Endothelial cell (in vitro differentiated cells): ENCODE measurements around the gene ZNF697. TPM values are rescaled to one million over a fixed set of nuclear protein-coding genes. Genes with fewer than 3 reads are reported as not detected.

Experiments
- DNase-seq: peaks from one replicate; pipeline ENCODE4 v3.0.0; 2021; ENCODE audit warnings: low spot score
- H3K27ac Mint-ChIP-seq: one replicate; pipeline ENCODE4 v1.8.0; 2021; ENCODE audit warnings: mixed read lengths, inconsistent platforms; ENCODE audit not compliant: unreplicated experiment
- H3K27me3 Mint-ChIP-seq: one replicate; pipeline ENCODE4 v1.8.0; 2021; ENCODE audit warnings: mild to moderate bottlenecking, moderate library complexity, mixed read lengths, inconsistent platforms; ENCODE audit not compliant: unreplicated experiment
- H3K36me3 Mint-ChIP-seq: one replicate; pipeline ENCODE4 v1.8.0; 2021; ENCODE audit warnings: mild to moderate bottlenecking, low read depth, mixed read lengths, inconsistent platforms; ENCODE audit not compliant: unreplicated experiment
- H3K4me1 Mint-ChIP-seq: one replicate; pipeline ENCODE4 v1.8.0; 2021; ENCODE audit warnings: mild to moderate bottlenecking, mixed read lengths, inconsistent platforms; ENCODE audit not compliant: unreplicated experiment
- H3K4me3 Mint-ChIP-seq: one replicate; pipeline ENCODE4 v1.8.0; 2021; ENCODE audit warnings: mild to moderate bottlenecking, mixed read lengths, inconsistent platforms; ENCODE audit not compliant: unreplicated experiment
- H3K9me3 Mint-ChIP-seq: one replicate; pipeline ENCODE4 v1.8.0; 2021; ENCODE audit warnings: mixed read lengths, inconsistent platforms; ENCODE audit not compliant: unreplicated experiment
- CTCF ChIP-seq: fragments of 200-600 bp; sonication (generic); IDR thresholded peaks from one replicate; pipeline ENCODE4 v1.5.0; 2021; ENCODE audit warnings: antibody characterized with exemption; ENCODE audit not compliant: unreplicated experiment
- total RNA-seq: library from RNA; stranded (reverse); fragmentation: NEBNext Ultra II Directional; extraction: Animal tissue kit (Norgen Biotek cat#: 25700); gene quantifications from one replicate; pipeline ENCODE4 v1.2.1, GENCODE V29; 2021; ENCODE audit not compliant: unreplicated experiment

The ZNF697 gene
- total RNA-seq, 1 donor from 2014 or later, result 13.3 TPM

DNA sequence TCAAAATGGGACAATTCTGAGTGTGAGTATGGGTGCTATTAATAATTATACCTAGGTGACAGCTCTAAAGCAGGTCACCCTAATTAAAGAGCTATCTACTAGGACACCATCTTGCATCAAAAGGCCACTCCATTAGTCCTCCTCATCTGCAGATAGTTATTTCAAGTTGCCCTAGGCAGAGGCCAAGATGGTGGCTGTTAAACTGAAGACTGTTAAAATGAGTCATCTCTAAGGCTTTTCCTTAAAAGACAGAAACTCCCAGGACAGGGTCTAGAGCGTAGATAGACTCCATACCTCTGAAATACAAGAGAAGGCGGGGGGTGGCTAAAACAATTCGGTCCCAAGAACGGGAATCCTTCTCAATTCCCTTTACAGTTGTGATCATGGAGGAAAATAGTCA is 4.5 kb upstream of the ZNF697 start:
- no peak for TF ChIP-seq CTCF
- H3K4me1 Mint-ChIP-seq, result peaks cover 27% of the 10 kb centered on the region

GRCh38 chr1:119651641-119652040 is 3.6 kb upstream of the ZNF697 start:
- peaks cover 4% of the 10 kb centered on the region for H3K27me3 Mint-ChIP-seq
- no peak for TF ChIP-seq CTCF
- peaks cover 31% of the 10 kb centered on the region for H3K4me1 Mint-ChIP-seq
- no peak overlapping the region for H3K4me3 Mint-ChIP-seq
- no peak overlapping the region for H3K27ac Mint-ChIP-seq
- no peaks in the 10 kb centered on the region for H3K9me3 Mint-ChIP-seq
- no peak for DNase-seq
- peaks cover 4% of the 10 kb centered on the region for H3K36me3 Mint-ChIP-seq

More for the DNA sequence above, 4.5 kb upstream of the ZNF697 start:
- Mint-ChIP-seq H3K27me3 (peaks cover 1% of the 10 kb centered on the region), H3K36me3 (peaks cover 3% of the 10 kb centered on the region), H3K27ac (no peak overlapping the region), H3K9me3 (no peaks in the 10 kb centered on the region), H3K4me3 (no peak overlapping the region)
- DNase-seq, result no peak

DNA sequence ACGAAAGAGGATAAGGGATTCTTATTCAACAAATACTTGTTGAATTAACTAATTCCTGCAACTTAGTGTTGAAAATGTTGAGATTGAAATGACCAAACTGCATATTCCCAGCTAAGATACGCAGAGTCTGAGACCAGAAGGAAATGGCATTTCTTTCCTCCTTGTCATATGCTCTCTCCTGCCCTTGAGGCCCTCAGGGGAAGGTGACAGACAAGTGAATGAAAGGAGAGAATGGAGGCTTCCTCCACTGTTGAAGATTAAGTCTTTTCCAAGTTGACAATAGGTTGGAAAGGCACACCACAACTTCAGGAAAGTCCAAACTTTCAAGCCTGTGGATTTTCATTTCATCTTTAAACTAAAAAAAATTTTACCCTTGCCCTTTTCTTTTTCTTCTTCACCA is 3.1 kb upstream of the ZNF697 start:
- H3K9me3 Mint-ChIP-seq, result no peaks in the 10 kb centered on the region
- no peak overlapping the region for H3K4me3 Mint-ChIP-seq
- H3K27ac Mint-ChIP-seq, result no peak overlapping the region
- no peak for DNase-seq
- H3K27me3 Mint-ChIP-seq, result peaks cover 8% of the 10 kb centered on the region
- H3K4me1 Mint-ChIP-seq, result peaks cover 35% of the 10 kb centered on the region
- TF ChIP-seq CTCF, result no peak
- peaks cover 7% of the 10 kb centered on the region for H3K36me3 Mint-ChIP-seq

DNA sequence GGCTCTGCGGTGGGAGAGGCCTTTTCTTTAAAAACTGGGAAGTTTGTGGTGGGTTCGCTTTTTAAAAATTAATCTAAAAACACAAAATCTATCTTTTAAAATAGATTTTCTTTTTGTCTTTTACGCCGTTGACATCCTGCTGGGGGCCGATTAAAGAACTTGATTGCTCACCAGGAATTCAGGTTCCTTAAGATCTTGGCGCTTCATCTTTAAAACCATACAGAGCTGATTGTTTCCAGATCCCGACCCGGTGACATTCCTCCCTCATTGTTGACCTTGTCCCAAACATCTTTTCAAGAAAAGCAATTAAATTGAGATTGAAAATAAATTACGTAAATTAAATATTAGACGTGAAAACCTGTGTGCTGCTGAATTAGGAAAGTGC is 546 bp upstream of the ZNF697 start:
- Mint-ChIP-seq H3K27ac (peak overlapping the region; percentile 73), H3K9me3 (no peaks in the 10 kb centered on the region), H3K36me3 (peaks cover 12% of the 10 kb centered on the region), H3K4me1 (peaks cover 26% of the 10 kb centered on the region), H3K4me3 (peak overlapping the region; percentile 88), H3K27me3 (peaks cover 8% of the 10 kb centered on the region)
- no peak for DNase-seq
- no peak for TF ChIP-seq CTCF

GRCh38 chr1:119647228-119647733 is 785 bp downstream of the ZNF697 start:
- H3K4me3 Mint-ChIP-seq, result peak overlapping the region; percentile 93
- peaks cover 26% of the 10 kb centered on the region for H3K4me1 Mint-ChIP-seq
- H3K9me3 Mint-ChIP-seq, result no peaks in the 10 kb centered on the region
- peaks cover 8% of the 10 kb centered on the region for H3K27me3 Mint-ChIP-seq
- H3K27ac Mint-ChIP-seq, result peak overlapping the region; percentile 57
- peaks cover 12% of the 10 kb centered on the region for H3K36me3 Mint-ChIP-seq
- no peak for TF ChIP-seq CTCF
- no peak for DNase-seq
